Hindlimb muscle (tissue), 1 donor: Measurements from ENCODE around the gene VPS37D. TPM values are rescaled to one million over a fixed set of nuclear protein-coding genes. Genes with fewer than 3 reads are reported as not detected.
"Not testable (repeated sequence)": the region's sequence is repeated elsewhere in the genome, so short reads cannot be mapped to it uniquely, and the experiment has no call there.

Experiments
- DNase-seq: peaks from one replicate; pipeline ENCODE4 v3.0.0-alpha.2; 2013
- polyA plus RNA-seq: library from polyadenylated mRNA; unstranded; fragments of 120-200 nt; gene quantifications from one replicate; pipeline ENCODE4 v1.2.1, GENCODE V29; 2013; ENCODE audit not compliant: insufficient read length

VPS37D gene, protein sequence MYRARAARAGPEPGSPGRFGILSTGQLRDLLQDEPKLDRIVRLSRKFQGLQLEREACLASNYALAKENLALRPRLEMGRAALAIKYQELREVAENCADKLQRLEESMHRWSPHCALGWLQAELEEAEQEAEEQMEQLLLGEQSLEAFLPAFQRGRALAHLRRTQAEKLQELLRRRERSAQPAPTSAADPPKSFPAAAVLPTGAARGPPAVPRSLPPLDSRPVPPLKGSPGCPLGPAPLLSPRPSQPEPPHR
- 3.1 TPM for polyA plus RNA-seq

DNA sequence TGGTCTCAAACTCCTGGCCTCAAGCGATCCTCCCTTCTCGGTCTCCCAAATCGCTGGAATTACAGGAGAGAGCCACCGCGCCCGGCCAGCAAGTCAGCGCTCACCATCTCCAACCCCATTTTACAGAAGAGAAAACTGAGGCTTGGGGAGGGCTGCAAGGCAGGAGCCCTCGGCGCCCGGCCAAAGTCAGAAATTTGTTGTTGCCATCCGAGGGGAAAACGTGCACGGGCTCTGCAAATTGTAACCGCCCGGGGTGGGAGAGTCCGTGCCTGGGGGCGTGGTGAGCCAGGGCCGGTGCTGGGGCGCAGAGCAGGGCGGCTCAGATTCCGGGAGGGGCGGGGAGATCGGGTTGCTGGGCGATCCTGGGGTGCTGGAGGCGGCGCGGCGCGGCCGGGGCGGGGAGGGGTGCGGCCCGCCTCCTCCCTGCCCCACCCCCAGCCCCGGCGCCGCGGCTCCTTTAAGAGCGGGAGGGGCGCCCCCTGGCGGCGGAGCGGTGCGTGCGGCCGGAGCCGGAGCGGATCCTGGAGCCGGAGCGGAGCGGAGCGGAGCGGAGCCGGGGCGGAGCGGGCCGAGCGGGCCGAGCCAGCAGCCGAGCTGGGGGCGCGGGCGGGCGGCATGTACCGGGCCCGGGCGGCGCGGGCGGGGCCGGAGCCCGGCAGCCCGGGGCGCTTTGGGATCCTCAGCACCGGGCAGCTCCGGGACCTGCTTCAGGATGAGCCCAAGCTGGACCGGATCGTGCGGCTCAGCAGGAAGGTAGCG is at the start of gene VPS37D:
VPS37D (plus strand) TSS at position 488 of the 759 bp plus-strand sequence; CDS start at position 616, 128 bp downstream.
- DNase-seq: peak; percentile 93

DNA sequence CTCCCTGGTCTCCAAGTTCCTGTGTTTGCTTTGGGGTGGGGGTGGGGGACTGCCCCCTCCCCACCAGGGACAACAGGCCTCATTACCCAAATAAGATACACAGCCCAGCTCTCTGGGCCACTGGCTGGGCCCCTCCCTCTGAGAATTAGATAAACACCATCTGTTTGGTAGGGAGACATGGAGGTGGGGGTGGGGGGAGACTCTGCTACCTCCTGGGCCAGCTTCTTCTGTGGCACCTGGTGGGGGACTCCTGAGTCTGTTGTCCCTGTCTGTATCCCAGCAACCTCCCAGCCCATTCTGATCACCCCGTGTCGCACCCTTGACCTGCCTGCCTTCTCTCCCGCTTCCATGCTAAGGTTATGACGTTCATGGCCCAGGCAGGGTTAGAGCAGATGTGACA is 49.1 kb upstream of the VPS37D start:
- DNase-seq: no peak

DNA sequence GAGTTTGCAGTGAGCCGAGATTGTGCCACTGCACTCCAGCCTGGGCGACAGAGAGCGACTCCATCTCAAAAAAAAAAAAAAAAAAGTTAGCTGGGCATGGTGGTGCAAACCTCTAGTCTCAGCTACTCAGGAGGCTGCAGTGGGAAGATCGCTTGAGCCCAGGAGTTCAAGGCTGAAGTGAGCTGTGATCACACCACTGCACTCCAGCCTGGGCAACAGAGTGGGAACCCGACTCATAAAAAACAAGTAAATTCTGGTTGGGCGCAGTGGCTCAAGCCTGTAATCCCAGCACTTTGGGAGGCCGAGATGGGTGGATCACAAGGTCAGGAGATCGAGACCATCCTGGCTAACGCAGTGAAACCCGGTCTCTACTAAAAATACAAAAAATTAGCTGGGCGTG is 48.2 kb upstream of the VPS37D start:
- not testable (repeated sequence) for DNase-seq

DNA sequence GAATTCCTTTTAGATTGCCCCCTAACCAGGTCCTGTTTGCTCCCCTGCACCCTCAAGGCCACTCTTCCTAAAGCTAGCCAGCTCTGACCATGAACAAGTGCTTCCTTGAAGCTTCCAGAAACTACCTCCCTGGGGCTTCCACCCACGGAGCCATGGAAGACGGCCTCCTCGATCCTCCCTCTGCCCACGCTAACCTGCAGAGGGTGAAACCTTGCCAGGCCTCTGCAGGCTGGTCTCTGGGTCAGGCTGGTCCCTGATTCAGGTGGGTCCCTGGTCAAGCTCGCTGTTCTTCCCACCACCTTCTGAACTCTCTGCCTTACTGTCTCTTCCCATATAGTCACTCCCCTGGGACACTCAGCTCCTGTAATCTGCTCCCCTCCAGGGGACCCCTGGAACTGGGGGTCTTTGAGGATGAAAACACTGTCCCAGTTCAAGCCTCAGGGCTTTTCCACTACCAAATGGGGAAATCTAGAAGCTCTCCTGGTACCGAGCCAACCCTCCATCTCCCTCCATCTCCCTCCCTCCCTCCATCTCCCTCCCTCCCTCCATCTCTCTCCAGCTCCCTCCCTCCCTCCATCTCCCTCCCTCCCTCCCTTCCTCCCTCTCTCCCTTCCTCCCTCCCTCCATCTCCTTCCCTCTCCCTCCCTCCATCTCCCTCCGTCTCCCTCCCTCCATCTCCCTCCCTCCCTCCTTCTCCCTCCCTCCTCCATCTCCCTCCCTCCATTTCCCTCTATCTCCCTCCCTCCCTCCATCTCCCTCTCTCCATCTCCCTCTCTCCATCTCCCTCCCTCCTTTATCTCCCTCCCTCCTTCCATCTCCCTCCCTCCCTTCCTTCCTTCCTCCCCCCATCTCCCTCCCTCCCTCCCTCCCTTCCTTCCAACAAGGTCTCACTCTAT is 46.2 kb upstream of the VPS37D start:
- no peak for DNase-seq

DNA sequence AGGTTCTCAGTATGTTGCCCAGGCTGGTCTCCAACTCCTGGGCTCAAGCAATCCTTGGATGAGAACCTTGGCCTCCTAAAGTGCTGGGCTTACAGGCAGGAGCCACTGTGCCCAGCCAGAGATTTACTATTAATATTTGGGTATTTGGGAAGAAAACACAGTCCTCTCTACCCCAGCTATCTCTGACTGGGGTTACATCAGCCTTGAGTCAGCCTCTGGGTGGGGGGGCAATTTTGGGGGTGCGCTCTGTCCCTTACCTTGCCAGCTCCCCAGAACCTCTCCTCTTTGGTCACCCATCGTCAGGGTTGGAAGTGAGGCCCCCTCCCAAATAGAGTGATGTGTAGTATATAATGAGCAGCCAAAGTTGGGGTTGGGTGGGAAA is 45.1 kb upstream of the VPS37D start:
- DNase-seq: no peak

DNA sequence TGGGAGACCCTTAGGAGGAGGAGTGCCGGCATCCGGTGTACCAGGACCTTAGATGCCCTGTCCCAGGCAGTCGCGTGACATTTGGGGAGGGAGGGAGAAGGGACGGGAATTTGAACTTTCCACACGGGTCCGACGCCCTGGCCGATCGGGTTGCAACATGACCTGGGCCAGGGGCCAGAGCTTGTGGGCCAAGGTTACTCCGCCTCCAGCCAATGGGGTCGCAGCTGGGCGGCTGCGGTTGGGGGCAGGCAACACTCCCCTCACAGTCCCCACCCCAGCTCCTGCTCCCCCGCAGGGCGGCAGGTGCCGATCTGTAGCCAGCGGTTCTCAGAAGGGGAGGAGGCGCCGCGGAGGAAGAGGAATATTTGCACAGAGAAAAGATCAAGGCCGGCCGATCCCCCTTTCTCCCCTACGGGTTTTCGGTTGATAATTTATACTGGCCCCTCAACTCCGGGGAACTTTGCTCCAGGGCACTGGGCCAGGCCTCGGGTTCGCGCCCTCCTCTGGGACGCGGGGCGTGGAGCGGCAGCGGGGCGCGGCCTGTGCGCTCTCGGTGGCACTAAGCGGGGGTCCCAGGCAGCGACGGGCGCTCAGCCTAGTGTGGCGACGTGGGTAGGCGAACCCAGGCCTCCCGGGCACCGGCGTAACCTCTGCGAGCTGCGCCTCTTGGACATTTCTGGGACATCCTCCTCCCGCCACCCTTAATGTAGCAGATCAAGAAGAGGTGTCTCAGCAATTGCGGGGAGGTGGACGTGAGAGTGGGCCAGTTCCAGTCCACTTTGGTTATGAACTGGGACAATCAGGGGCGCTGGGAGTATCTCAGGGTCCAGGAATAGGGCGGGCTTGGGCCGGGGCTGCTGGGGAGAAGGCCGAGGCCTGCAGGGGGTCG is 44.5 kb upstream of the VPS37D start:
- DNase-seq: no peak

DNA sequence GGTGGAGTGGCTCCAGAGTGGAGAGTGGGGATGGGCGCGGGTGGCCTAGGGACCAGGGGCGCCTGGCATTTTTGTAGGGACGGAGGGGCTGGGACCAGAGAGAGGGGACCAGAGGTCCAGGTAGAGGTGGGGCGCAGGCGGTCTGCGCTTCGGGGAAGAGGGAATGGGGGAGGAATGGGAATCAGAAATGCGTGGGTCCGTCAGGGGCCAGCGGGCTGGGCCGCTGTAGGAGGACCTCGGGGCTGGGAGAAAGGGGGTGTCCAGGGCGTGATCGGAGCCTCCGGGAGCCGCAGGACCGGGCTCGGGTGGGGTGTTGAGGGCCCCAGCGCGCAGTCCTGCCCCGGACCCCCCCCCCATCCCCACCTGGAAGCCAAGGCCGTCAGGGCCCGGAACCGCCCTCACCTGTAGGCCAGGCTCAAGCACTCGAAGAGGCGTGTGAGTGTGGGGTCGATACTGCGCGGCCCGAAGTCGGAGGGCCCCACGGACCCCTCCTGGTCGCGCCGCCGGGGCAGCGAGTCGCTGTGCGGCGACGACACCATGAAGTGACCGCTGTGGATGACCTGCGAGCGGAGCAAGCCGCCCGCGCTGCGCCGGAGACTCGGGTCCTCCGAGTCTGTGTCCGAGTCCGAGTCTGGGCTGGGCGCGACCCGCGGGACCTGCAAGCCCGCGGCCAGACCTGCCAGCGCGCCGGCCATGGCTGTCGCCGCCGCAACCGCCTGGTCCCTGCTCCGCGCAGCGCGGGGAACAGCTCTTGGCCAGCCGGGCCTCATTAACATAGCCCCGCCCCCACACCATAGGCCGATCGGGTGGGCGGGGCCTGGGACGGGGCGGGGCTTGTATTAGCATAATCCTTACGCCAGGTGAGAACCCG is 43.6 kb upstream of the VPS37D start, which contains the start of gene MLXIPL:
MLXIPL (minus strand) TSS at position 725 of the 871 bp plus-strand sequence; CDS start at position 695, 30 bp downstream.
- DNase-seq: no peak

DNA sequence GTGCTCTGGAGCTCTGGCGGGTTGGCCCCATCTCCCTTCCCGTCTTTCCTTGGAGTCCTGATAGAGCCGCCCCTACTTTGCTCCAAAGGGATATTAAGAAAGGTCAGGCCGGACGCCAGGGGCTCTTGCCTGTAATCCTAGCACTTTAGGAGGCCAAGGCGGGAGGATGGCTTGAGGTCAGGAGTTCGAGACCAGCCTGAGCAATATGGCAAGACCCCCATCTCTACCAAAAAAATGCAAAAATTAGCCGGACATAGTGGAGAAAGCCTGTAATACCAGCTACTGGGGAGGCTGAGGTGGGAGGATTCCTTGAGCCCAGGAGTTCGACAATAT is 43.0 kb upstream of the VPS37D start:
- no peak for DNase-seq

DNA sequence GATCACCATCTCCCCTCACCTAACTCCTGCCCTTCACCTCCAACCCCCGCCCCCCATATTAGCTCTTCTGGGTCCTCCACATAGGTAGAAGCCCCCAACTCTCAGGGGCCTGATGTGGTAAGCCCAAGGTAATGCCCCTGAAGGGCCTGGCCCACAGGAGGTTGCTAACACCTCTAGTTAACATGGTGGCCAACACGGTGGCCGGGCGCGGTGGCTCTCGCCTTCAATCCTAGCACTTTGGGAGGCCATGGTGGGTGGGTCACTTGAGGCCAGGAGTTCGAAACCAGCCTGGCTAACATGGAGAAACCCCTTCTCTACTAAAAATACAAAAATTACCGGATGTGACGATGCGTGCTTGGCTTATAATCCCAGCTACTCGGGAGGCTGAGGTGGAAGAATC is 42.4 kb upstream of the VPS37D start:
- no peak for DNase-seq

DNA sequence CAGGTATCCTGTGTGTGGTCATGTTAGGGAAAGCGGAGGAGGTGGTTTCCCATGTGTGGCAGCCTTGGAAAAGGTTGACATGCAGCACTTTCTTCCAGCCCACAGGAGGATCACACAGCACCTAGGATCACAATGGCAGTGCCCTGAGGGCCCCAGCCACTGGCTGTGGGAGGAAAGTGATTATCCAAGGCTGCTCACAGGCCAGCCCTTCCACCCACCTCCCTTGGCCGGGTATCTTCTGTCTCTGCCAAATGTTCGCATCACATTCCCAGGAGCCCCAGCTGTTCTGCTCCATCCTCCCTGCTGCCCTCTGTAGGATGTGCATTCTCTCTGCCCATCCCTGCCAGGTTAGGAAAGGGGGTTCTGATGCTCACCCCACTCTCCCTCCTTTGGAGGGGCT is 40.8 kb upstream of the VPS37D start:
- DNase-seq: no peak

DNA sequence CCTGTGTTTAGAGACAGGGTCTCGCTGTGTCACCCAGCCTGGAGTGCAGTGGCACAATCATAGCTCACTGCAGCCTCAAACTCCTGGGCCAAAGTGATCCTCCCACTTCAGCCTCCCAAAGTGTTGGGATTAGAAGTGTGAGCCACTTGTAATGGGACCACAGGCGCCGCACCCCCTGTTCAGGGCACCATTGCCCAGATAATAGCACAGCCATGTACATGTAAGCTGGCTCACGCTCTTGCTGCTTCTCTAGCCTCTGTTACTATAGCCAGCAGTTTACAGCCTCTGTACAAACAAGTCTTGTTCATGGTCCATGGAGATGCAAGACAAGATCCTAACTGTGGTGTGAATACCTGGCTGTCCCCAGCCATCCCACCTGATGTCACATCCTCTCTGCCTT is 39.1 kb upstream of the VPS37D start:
- no peak for DNase-seq

DNA sequence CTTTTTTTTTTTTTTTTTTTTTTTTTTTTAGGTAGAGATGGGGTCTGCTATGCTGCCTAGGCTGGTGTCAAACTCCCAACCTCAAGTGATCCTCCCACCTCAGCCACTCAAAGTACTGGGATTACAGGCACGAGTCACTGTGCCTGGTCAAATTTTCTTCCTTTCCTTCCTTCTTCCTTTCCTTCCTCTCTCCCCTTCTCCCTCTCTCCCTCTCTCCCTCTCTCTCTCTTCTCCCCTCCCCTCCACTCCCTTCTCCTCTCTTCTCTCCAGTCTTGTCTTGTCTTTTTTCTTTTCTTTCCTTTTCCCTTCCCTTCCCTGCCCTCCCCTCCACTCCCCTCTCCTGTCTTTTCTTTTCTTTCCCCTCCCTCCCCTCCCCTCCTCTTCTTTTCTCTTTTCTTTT is 36.1 kb upstream of the VPS37D start:
- no peak for DNase-seq

DNA sequence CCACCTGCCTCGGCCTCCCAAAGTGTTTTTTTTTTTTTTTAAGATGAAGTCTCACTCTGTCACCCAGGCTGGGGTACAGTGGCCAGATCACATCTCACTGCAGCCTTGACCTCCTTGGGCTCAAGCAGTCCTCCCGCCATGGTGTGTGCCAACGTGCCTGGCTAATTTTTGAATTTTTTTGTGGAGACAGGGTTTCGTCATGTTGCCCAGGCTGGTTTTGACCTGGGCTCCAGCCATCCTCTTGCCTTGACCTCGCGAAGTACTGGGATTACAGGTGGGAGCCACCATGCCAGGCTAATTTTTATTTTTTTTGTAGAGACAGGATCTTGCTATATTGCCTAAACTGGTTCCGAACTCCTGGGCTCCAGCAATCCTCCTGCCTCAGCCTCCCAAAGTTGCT is 34.3 kb upstream of the VPS37D start:
- DNase-seq: no peak

DNA sequence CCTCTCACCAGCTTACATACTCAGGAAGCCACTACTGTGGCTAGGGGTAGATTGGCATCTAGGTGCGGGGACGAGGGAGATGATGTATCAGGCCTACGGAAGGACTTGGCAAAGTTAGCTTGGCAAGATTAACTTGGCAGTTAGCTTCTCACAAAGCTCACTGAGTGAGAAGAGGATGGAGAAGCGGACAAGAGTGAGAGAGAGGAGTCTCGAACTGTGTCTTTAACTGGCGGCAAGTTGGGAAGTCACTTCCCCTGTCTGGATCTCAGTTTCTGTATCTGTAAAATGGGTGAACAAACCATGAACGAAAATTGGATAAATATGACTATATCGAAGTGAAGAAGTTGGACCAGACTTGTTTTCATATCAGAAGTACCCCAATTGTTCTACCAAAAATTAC is 33.8 kb upstream of the VPS37D start:
- DNase-seq: no peak

DNA sequence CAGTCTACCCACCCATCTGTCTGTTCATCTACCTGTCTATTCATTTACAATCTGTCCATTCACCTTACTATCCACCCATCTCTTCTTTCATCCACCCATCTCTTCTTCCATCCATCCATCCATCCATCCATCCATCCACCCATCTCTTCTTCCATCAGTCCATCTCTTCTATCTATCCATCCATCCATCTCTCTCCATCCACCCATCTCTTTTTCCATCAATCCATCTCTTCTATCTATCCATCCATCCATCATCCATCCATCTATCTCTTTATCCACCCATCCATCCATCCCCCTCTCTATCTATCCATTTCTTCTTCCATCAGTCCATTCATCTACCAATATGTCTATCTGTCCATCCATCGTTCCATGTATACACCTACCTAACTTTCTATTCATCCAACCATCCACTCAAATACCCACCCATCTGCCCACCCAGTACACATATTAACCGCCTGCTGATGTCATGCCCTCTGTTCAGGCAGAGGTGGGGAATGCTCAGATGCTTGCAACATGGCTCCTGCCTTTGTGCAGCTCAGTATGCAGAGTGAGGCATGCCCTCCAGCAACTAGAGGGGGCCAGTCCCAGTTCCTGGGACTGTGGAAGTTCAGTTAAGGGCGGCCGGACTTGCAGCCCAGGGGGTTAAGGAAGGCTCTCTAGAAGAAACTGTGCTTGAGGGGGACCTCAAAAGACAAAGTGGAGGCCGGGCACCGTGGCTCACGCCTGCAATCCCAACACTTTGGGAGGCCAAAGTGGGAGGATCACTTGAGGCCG is 32.0 kb upstream of the VPS37D start:
- DNase-seq: no peak

DNA sequence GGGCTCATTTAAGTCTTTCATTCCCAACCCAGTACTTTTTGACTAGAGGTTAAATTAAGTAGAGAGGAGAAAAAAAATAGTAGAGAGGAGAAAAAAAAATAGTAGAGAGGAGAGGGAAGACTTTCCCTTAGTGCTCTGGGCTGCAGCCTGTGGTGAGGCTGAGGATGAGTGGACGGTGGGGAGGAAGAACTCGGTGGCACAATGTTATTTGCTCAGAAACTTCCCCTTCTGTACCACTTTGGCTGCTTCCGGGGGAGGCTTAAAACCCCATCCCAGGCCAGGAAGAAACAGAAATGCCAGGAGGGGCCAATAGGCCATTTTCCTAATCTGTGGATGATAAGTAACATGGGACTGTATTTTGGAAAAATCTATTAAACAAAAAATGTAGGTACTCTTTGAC is 28.7 kb upstream of the VPS37D start:
- DNase-seq: no peak

DNA sequence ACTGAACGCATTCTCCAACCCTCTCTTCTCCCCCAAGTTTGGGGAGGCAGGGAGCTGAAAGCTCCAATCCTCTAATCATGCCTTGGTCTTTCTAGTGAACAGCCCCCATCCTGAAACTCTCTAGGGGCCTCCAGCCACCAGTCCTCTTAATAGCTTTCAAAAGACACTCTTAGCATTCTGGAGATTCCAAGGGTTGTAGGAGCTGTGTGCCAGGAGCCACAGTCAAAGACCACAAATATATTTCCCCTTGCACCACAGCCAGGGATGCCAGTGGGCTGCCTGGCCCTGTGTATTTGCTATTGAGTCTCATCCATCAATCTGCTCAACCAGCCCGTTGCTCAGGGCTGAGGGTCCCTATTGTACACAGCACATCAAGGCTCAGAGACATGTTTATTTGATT is 24.8 kb upstream of the VPS37D start:
- DNase-seq: no peak

DNA sequence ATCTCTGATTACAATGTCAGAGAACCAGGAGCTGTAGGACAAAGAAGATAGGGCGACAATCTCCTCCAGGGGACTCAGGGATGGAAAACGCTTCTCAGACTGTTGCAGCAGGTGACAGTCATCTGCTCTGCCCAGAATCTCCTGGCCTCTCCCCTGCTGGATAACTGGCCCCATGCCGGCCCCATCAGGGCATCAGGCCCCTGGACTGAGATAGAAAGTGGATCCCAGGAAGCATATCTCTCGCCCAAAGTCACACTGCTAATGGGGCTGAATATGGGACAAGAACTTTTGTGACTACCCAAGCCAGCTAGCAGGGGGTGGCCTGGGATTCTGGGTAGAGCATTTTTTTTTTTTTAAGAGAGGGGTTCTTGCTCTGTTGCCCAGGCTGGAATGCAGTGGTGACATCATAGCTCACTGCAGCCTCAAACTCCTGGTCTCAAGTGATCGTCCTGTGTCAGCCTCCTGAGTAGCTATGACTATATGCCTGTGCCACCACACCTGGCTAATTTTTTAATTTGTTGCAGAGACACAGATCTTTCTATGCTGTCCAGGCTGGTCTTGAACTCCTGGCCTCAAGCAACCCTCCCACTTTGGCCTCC is 22.8 kb upstream of the VPS37D start:
- DNase-seq: no peak

DNA sequence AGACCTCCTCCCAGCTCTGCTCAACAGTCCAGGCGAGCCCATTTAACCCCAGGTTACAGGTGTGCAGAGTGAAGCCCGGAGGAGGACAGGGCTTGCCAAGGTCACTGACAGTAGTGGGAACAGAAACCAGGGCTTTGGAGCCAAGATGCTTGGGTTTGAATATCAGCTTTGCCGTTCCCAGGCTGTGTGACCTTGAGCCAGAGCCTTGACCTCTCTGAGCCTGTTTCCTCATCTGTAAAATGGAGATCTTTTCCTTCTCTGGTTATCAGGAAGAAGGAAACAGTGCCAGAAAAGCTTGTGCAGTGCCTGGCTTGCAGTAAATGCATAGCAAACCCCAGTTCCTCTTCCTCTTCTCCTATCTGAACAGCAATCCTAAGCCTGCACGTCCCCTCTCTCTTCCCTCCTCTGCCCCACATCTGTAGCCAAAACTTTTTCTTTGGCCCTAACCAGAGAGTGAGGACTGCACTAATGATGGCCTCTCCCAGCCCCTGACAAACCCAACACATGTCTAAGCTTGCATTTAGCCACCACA is 21.9 kb upstream of the VPS37D start:
- DNase-seq: no peak
